OCI-LY1 (cell line): ENCODE measurements around the gene F2RL2.
A peak's percentile ranks its signal among the peaks of the same experiment; 100 is the strongest.

ENCODE experiments used
- EZH2 ChIP-seq: fragments of 200-600 bp; sonication (generic), shearing (Covaris generic); IDR thresholded peaks from 2 replicates; pipeline ENCODE4 v1.8.0; 2017; ENCODE audit warnings: borderline replicate concordance, mixed run types, mild to moderate bottlenecking, antibody characterized with exemption, low read length, moderate library complexity, mixed read lengths
- TF ChIP-seq, protein P1 (sequence below): fragments of 200-600 bp; sonication (generic), shearing (Covaris generic); IDR thresholded peaks from 2 replicates; pipeline ENCODE4 v1.5.1; 2017; ENCODE audit warnings: mild to moderate bottlenecking, antibody characterized with exemption, low read length, moderate library complexity, mixed read lengths

- TF ChIP-seq, protein P1, sequence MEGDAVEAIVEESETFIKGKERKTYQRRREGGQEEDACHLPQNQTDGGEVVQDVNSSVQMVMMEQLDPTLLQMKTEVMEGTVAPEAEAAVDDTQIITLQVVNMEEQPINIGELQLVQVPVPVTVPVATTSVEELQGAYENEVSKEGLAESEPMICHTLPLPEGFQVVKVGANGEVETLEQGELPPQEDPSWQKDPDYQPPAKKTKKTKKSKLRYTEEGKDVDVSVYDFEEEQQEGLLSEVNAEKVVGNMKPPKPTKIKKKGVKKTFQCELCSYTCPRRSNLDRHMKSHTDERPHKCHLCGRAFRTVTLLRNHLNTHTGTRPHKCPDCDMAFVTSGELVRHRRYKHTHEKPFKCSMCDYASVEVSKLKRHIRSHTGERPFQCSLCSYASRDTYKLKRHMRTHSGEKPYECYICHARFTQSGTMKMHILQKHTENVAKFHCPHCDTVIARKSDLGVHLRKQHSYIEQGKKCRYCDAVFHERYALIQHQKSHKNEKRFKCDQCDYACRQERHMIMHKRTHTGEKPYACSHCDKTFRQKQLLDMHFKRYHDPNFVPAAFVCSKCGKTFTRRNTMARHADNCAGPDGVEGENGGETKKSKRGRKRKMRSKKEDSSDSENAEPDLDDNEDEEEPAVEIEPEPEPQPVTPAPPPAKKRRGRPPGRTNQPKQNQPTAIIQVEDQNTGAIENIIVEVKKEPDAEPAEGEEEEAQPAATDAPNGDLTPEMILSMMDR, result peak; percentile 84
- no peak for TF ChIP-seq EZH2
Measured at GRCh38 chr5:76641514-76642120, 18.4 kb upstream of the F2RL2 start.
